DOHH2 (cell line): ENCODE results near the gene PSD4.

Source experiments
- H3F3A ChIP-seq: fragments of 200-600 bp; sonication (generic), shearing (Covaris generic); 2 replicates; pipeline ENCODE4 v1.6.0; 2016; ENCODE audit warnings: antibody characterized with exemption, mild to moderate bottlenecking; ENCODE audit not compliant: control insufficient read depth, insufficient read depth
- H3K27ac ChIP-seq: fragments of 200-600 bp; sonication (generic); 2 replicates; pipeline ENCODE4 v1.5.1; 2014; ENCODE audit warnings: low read depth, mild to moderate bottlenecking, low read length, moderate library complexity
- H3K27me3 ChIP-seq: fragments of 200-600 bp; sonication (generic); 2 replicates; pipeline ENCODE4 v1.6.1; 2014; ENCODE audit warnings: mild to moderate bottlenecking, low read length, mixed read lengths; ENCODE audit not compliant: control insufficient read depth
- H3K36me3 ChIP-seq: fragments of 200-600 bp; sonication (generic); 2 replicates; pipeline ENCODE4 v1.6.1; 2014; ENCODE audit warnings: mild to moderate bottlenecking, low read length, moderate library complexity, mixed read lengths; ENCODE audit not compliant: control insufficient read depth
- H3K4me1 ChIP-seq: fragments of 200-600 bp; sonication (generic); 2 replicates; pipeline ENCODE4 v1.6.1; 2014; ENCODE audit warnings: mild to moderate bottlenecking, low read length, mixed read lengths; ENCODE audit not compliant: control insufficient read depth
- H3K4me2 ChIP-seq: fragments of 200-600 bp; sonication (generic); 2 replicates; pipeline ENCODE4 v1.6.0; 2014; ENCODE audit warnings: mild to moderate bottlenecking, low read length, moderate library complexity
- H3K4me3 ChIP-seq: fragments of 200-600 bp; sonication (generic); 2 replicates; pipeline ENCODE4 v1.5.1; 2014; ENCODE audit warnings: mild to moderate bottlenecking, low read length, mixed read lengths
- H3K79me2 ChIP-seq: fragments of 200-600 bp; sonication (generic); 2 replicates; pipeline ENCODE4 v1.6.1; 2014; ENCODE audit warnings: mild to moderate bottlenecking, low read length, mixed read lengths; ENCODE audit not compliant: control insufficient read depth
- H3K9me2 ChIP-seq: fragments of 200-600 bp; sonication (generic); replicated peaks from 2 replicates; pipeline ENCODE4 v1.6.1; 2014; ENCODE audit warnings: mild to moderate bottlenecking, low read length, mixed read lengths; ENCODE audit not compliant: control insufficient read depth
- H3K9me3 ChIP-seq: fragments of 200-600 bp; sonication (generic); 2 replicates; pipeline ENCODE4 v1.6.1; 2014; ENCODE audit warnings: antibody characterized with exemption, low read length, mixed read lengths; ENCODE audit not compliant: control insufficient read depth, insufficient read depth
- H4K20me1 ChIP-seq: fragments of 200-600 bp; sonication (generic); 2 replicates; pipeline ENCODE4 v1.6.0; 2014; ENCODE audit warnings: low read depth, mild to moderate bottlenecking, antibody characterized with exemption, low read length, moderate library complexity; ENCODE audit not compliant: control insufficient read depth, insufficient read depth
- CTCF ChIP-seq: fragments of 200-600 bp; sonication (generic); IDR thresholded peaks from one replicate; pipeline ENCODE4 v1.5.1; 2014; ENCODE audit warnings: antibody characterized with exemption, mild to moderate bottlenecking, low read depth, low read length; ENCODE audit not compliant: poor library complexity, severe bottlenecking
- EZH2phosphoT487 ChIP-seq: fragments of 200-600 bp; sonication (generic); IDR thresholded peaks from 2 replicates; pipeline ENCODE4 v1.6.1; 2017; ENCODE audit warnings: borderline replicate concordance, mild to moderate bottlenecking, antibody characterized with exemption, low read length, moderate library complexity, mixed read lengths

The PSD4 gene

DNA sequence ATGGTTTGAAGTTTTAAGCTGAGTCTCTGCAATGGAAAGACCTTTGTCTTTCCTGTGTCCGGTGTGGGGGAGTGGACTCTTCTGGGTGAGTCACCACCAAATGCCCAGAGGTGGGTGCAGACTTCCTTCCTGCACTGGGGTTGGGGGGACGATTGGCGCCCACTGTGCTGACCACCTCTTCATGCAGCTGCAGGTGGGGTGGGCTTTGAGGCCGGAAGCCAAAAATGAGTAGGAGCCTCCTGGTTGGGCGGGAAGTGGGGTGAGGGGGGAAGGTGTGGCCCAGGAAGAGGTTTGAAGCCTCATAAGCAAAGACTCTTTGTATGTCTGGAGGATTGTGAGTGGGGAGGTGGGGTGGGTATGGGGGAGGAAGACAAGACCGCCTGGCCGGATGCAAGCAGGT is 77.3 kb downstream of the PSD4 start:
- Histone ChIP-seq H3K4me2 (no peak overlapping the region), H3K4me3 (no peak overlapping the region), H3K27ac (no peak overlapping the region), H4K20me1 (no peaks in the 10 kb centered on the region), H3K79me2 (no peaks in the 10 kb centered on the region), H3K36me3 (no peaks in the 10 kb centered on the region), H3F3A (no peaks in the 10 kb centered on the region), H3K9me3 (no peaks in the 10 kb centered on the region), H3K9me2 (no peaks in the 10 kb centered on the region), H3K4me1 (peaks cover 18% of the 10 kb centered on the region), H3K27me3 (peaks cover 3% of the 10 kb centered on the region; the same call in 1 of the 2 replicates)
- TF ChIP-seq EZH2phosphoT487 (no peak), CTCF (no peak)

- H3K27me3 ChIP-seq, result peaks cover 5% of the 10 kb centered on the region
- no peak overlapping the region for H3K27ac ChIP-seq
- H3K4me1 ChIP-seq, result peaks cover 18% of the 10 kb centered on the region
- no peaks in the 10 kb centered on the region for H3K36me3 ChIP-seq
- no peaks in the 10 kb centered on the region for H3K9me2 ChIP-seq
- H3K4me3 ChIP-seq, result no peak overlapping the region
- no peak overlapping the region for H3K4me2 ChIP-seq
- H4K20me1 ChIP-seq, result no peaks in the 10 kb centered on the region
- no peaks in the 10 kb centered on the region for H3K9me3 ChIP-seq
- TF ChIP-seq EZH2phosphoT487 (no peak), CTCF (no peak)
- no peaks in the 10 kb centered on the region for H3F3A ChIP-seq
- H3K79me2 ChIP-seq, result no peaks in the 10 kb centered on the region
Observed at GRCh38 chr2:113252047-113252590, 78.3 kb downstream of the PSD4 start.

GRCh38 chr2:113253453-113253852 is 79.7 kb downstream of the PSD4 start:
- no peaks in the 10 kb centered on the region for H3K9me2 ChIP-seq
- no peaks in the 10 kb centered on the region for H4K20me1 ChIP-seq
- H3K27ac ChIP-seq, result no peak overlapping the region
- no peaks in the 10 kb centered on the region for H3K9me3 ChIP-seq
- no peaks in the 10 kb centered on the region for H3K79me2 ChIP-seq
- no peaks in the 10 kb centered on the region for H3K36me3 ChIP-seq
- H3K27me3 ChIP-seq, result peaks cover 8% of the 10 kb centered on the region
- no peak overlapping the region for H3K4me2 ChIP-seq
- H3K4me3 ChIP-seq, result no peak overlapping the region
- H3K4me1 ChIP-seq, result peaks cover 23% of the 10 kb centered on the region
- TF ChIP-seq CTCF (no peak), EZH2phosphoT487 (no peak)
- no peaks in the 10 kb centered on the region for H3F3A ChIP-seq
